ENCODE measurements around the gene OLFML2B.

Gene OLFML2B

GRCh38 chr1:161949548-161949947 is 74.1 kb downstream of the OLFML2B start:
- no peak for TF ChIP-seq CTCF (IDR thresholded peaks at IDR 0.05; ENCODE audit: low read depth, low read length)
- H3K4me3 ChIP-seq (ENCODE audit: low read depth, low read length) = no peak overlapping the region
- no peaks in the 10 kb centered on the region; the same call in 1 of the 2 replicates for H3K4me1 ChIP-seq
- no peaks in the 10 kb centered on the region for H3K36me3 ChIP-seq
- no peaks in the 10 kb centered on the region for H3K9me3 ChIP-seq
- H3K27me3 ChIP-seq = no peaks in the 10 kb centered on the region
- no peak for DNase-seq

GRCh38 chr1:161948435-161948834 is 75.2 kb downstream of the OLFML2B start:
- Histone ChIP-seq H3K4me3 (ENCODE audit: low read depth, low read length) (no peak overlapping the region), H3K27me3 (no peaks in the 10 kb centered on the region), H3K4me1 (no peaks in the 10 kb centered on the region; the same call in 1 of the 2 replicates), H3K36me3 (no peaks in the 10 kb centered on the region), H3K9me3 (no peaks in the 10 kb centered on the region)
- no peak for TF ChIP-seq CTCF (IDR thresholded peaks at IDR 0.05; ENCODE audit: low read depth, low read length)
- no peak for DNase-seq

GRCh38 chr1:161946071-161946987 is 77.3 kb downstream of the OLFML2B start:
- Histone ChIP-seq H3K27me3 (no peaks in the 10 kb centered on the region), H3K9me3 (no peaks in the 10 kb centered on the region), H3K36me3 (no peaks in the 10 kb centered on the region), H3K4me3 (ENCODE audit: low read depth, low read length) (no peak overlapping the region), H3K4me1 (no peaks in the 10 kb centered on the region)
- no peak for DNase-seq
- TF ChIP-seq CTCF (IDR thresholded peaks at IDR 0.05; ENCODE audit: low read depth, low read length) = no peak

- Histone ChIP-seq H3K9me3 (no peaks in the 10 kb centered on the region), H3K36me3 (no peaks in the 10 kb centered on the region), H3K4me1 (no peaks in the 10 kb centered on the region), H3K27me3 (no peaks in the 10 kb centered on the region), H3K4me3 (ENCODE audit: low read depth, low read length) (no peak overlapping the region)
- no peak for DNase-seq
- no peak for TF ChIP-seq CTCF (IDR thresholded peaks at IDR 0.05; ENCODE audit: low read depth, low read length)
Measured at GRCh38 chr1:161945306-161946060, 78.2 kb downstream of the OLFML2B start.

- Histone ChIP-seq H3K4me3 (ENCODE audit: low read depth, low read length) (no peak overlapping the region), H3K36me3 (no peaks in the 10 kb centered on the region), H3K4me1 (no peaks in the 10 kb centered on the region), H3K27me3 (no peaks in the 10 kb centered on the region), H3K9me3 (no peaks in the 10 kb centered on the region)
- no peak for DNase-seq
- TF ChIP-seq CTCF (IDR thresholded peaks at IDR 0.05; ENCODE audit: low read depth, low read length) = no peak
Measured at GRCh38 chr1:161944381-161944780, 79.3 kb downstream of the OLFML2B start.
